H1 (cell line): Measurements from ENCODE around the gene MGAT5B. TPM values are rescaled to one million over a fixed set of nuclear protein-coding genes. Genes with fewer than 3 reads are reported as not detected.

ENCODE experiments used
- CTCF ChIA-PET: fragments of 300-600 bp; sonication (Branson Sonifier 250); formaldehyde crosslinking; loops from one replicate; lab custom pipeline; 2021; ENCODE audit not compliant: partially characterized antibody; lab: Charles Lee
- POLR2A ChIA-PET: fragments of 300-600 bp; sonication (Branson Sonifier 250); formaldehyde crosslinking; loops from one replicate; lab custom pipeline; 2021; ENCODE audit warnings: inconsistent platforms; ENCODE audit not compliant: partially characterized antibody; lab: Charles Lee
- DNase-seq, 2 experiments: peaks; one replicate each; pipeline versions ENCODE4 v3.0.0 to v3.0.0-alpha.2; 2010 to 2022; ENCODE audit warnings: low spot score in 2 of 2, low read depth in 1 of 2, mixed read lengths in 1 of 2
- FAIRE-seq: peaks from 2 replicates; lab custom pipeline; 2011; peaks lifted over from hg19 to GRCh38; lab: Jason Lieb, UNC
- H2AFZ ChIP-seq: 2 replicates; pipeline ENCODE4 v1.8.1; 2012; ENCODE audit warnings: low read length, inconsistent platforms
- H2AK5ac ChIP-seq: 2 replicates; pipeline ENCODE4 v1.6.1; 2013; ENCODE audit warnings: low read depth, low read length
- H2BK120ac ChIP-seq: replicated peaks from 2 replicates; pipeline ENCODE3; 2013; ENCODE audit warnings: low read depth, low read length, inconsistent platforms
- H2BK12ac ChIP-seq: 2 replicates; pipeline ENCODE4 v1.6.1; 2013; ENCODE audit warnings: low read depth, low read length
- H2BK15ac ChIP-seq: 2 replicates; pipeline ENCODE4 v1.6.1; 2013; ENCODE audit warnings: low read length
- H2BK20ac ChIP-seq: 2 replicates; pipeline ENCODE4 v1.6.1; 2013; ENCODE audit warnings: low read length
- H2BK5ac ChIP-seq: 2 replicates; pipeline ENCODE4 v1.6.1; 2013; ENCODE audit warnings: low read depth, low read length
- H3K14ac ChIP-seq: 2 replicates; pipeline ENCODE4 v1.6.1; 2013; ENCODE audit warnings: inconsistent platforms; ENCODE audit not compliant: insufficient read length
- H3K18ac ChIP-seq: 2 replicates; pipeline ENCODE4 v1.6.1; 2013; ENCODE audit warnings: low read length; ENCODE audit errors: extremely low read depth
- H3K23ac ChIP-seq: 2 replicates; pipeline ENCODE4 v1.6.1; 2013; ENCODE audit warnings: inconsistent platforms; ENCODE audit not compliant: insufficient read length
- H3K23me2 ChIP-seq: 2 replicates; pipeline ENCODE4 v1.6.1; 2013; ENCODE audit warnings: low read depth, low read length
- H3K27ac ChIP-seq: 2 replicates; pipeline ENCODE4 v1.6.1; 2011; ENCODE audit warnings: low read depth, low read length, inconsistent platforms
- H3K27me3 ChIP-seq, 4 experiments: replicated peaks in 1 of 4; 1 replicate in 1 of 4; 2 replicates in 3 of 4; pipeline versions ENCODE4 v1.6.1 to v1.8.1; 2011 to 2013; ENCODE audit warnings: low read length in 3 of 4, mild to moderate bottlenecking in 3 of 4, inconsistent platforms in 2 of 4, mixed read lengths in 2 of 4, moderate library complexity in 1 of 4; ENCODE audit not compliant: control insufficient read depth in 3 of 4, insufficient read depth in 3 of 4; ENCODE audit errors: extremely low read depth in 1 of 4
- H3K36me3 ChIP-seq, 4 experiments: 2 replicates each; pipeline versions ENCODE4 v1.6.1 to v1.8.1; 2011 to 2013; ENCODE audit warnings: mild to moderate bottlenecking in 4 of 4, low read length in 3 of 4, moderate library complexity in 2 of 4, control low read depth in 1 of 4, inconsistent platforms in 1 of 4; ENCODE audit not compliant: insufficient read depth in 4 of 4, control insufficient read depth in 2 of 4
- H3K4ac ChIP-seq: replicated peaks from 2 replicates; pipeline ENCODE3; 2013; ENCODE audit warnings: low read length, low read depth, mixed read lengths, inconsistent platforms; ENCODE audit not compliant: insufficient read length
- H3K4me1 ChIP-seq, 4 experiments: replicated peaks in 1 of 4; 1 replicate in 1 of 4; 2 replicates in 3 of 4; pipeline versions ENCODE4 v1.6.1 to v1.8.1; 2011 to 2013; ENCODE audit warnings: low read length in 3 of 4, inconsistent platforms in 2 of 4, mixed read lengths in 1 of 4; ENCODE audit not compliant: insufficient read depth in 4 of 4, control insufficient read depth in 3 of 4
- H3K4me2 ChIP-seq, 2 experiments: 2 replicates each; pipeline versions ENCODE4 v1.6.1 to v1.8.1; 2011 to 2013; ENCODE audit warnings: low read depth in 2 of 2, low read length in 2 of 2, control low read depth in 1 of 2, inconsistent platforms in 1 of 2, mild to moderate bottlenecking in 1 of 2; ENCODE audit not compliant: insufficient read depth in 1 of 2
- H3K4me3 ChIP-seq, 4 experiments: fragments of 200-600, 300-600 bp in 1 of 4; sonication (generic), shearing (Covaris generic), sonication (Bioruptor Twin) in 1 of 4; 2 replicates each; pipeline versions ENCODE4 v1.5.1 to v1.8.1; 2011 to 2016; ENCODE audit warnings: low read length in 4 of 4, low read depth in 3 of 4, control low read depth in 2 of 4, inconsistent platforms in 2 of 4, mild to moderate bottlenecking in 2 of 4, mixed read lengths in 1 of 4, moderate library complexity in 1 of 4; ENCODE audit not compliant: insufficient read depth in 2 of 4; ENCODE audit errors: extremely low read depth in 1 of 4
- H3K56ac ChIP-seq: replicated peaks from 2 replicates; pipeline ENCODE3; 2013; ENCODE audit warnings: low read depth, mild to moderate bottlenecking, mixed read lengths, low read length, inconsistent platforms; ENCODE audit not compliant: insufficient read length
- H3K79me1 ChIP-seq: 2 replicates; pipeline ENCODE4 v1.6.1; 2013; ENCODE audit warnings: low read depth, low read length, control low read depth
- H3K79me2 ChIP-seq, 2 experiments: 2 replicates each; pipeline versions ENCODE4 v1.6.1 to v1.8.1; 2012 to 2013; ENCODE audit warnings: low read length in 2 of 2, mild to moderate bottlenecking in 2 of 2, inconsistent platforms in 1 of 2; ENCODE audit not compliant: insufficient read depth in 2 of 2, control insufficient read depth in 1 of 2
- H3K9ac ChIP-seq, 4 experiments: replicated peaks in 1 of 4; 1 replicate in 1 of 4; 2 replicates in 3 of 4; pipeline versions ENCODE4 v1.6.1 to v1.8.1; 2011 to 2013; ENCODE audit warnings: low read depth in 3 of 4, low read length in 3 of 4, control low read depth in 2 of 4, mild to moderate bottlenecking in 2 of 4, moderate library complexity in 2 of 4, inconsistent platforms in 1 of 4; ENCODE audit errors: extremely low read depth in 1 of 4
- H3K9me3 ChIP-seq, 2 experiments: 2 replicates each; pipeline versions ENCODE4 v1.6.1 to v1.8.1; 2012 to 2013; ENCODE audit warnings: mild to moderate bottlenecking in 2 of 2, moderate library complexity in 2 of 2, control low read depth in 1 of 2, inconsistent platforms in 1 of 2, low read depth in 1 of 2, low read length in 1 of 2, mixed read lengths in 1 of 2; ENCODE audit not compliant: insufficient read depth in 2 of 2
- H4K20me1 ChIP-seq, 2 experiments: replicated peaks in 1 of 2; 2 replicates each; pipeline versions ENCODE3 to v1.8.1; 2011 to 2013; ENCODE audit warnings: inconsistent platforms in 2 of 2, low read length in 2 of 2, mild to moderate bottlenecking in 1 of 2; ENCODE audit not compliant: insufficient read depth in 2 of 2, control insufficient read depth in 1 of 2
- H4K5ac ChIP-seq: 2 replicates; pipeline ENCODE4 v1.6.1; 2013; ENCODE audit warnings: low read length, low read depth, mixed read lengths, inconsistent platforms; ENCODE audit not compliant: insufficient read length
- H4K8ac ChIP-seq: 2 replicates; pipeline ENCODE4 v1.8.0; 2013; ENCODE audit warnings: mild to moderate bottlenecking, moderate library complexity, low read length, inconsistent platforms; ENCODE audit not compliant: insufficient read depth; ENCODE audit errors: extremely low read depth
- H4K91ac ChIP-seq: replicated peaks from 2 replicates; pipeline ENCODE3; 2013; ENCODE audit warnings: low read length, mixed read lengths, inconsistent platforms; ENCODE audit not compliant: insufficient read length
- ASH2L ChIP-seq: fragments of 200-600, 300-600 bp; sonication (generic); IDR thresholded peaks from one replicate; pipeline ENCODE4 v1.7.1; 2017; ENCODE audit warnings: low read length
- POLR2AphosphoS5 ChIP-seq: IDR thresholded peaks from 2 replicates; pipeline ENCODE4 v1.6.1; 2011; ENCODE audit warnings: low read depth, low read length
- WGBS, 2 experiments: shearing (Covaris generic) in 1 of 2; methylation state at CpG; one replicate each; pipeline versions ENCODE4 v1.1.6 to v1.1.7; 2013 to 2015; ENCODE audit warnings: low lambda C conversion rate in 2 of 2, mixed read lengths in 2 of 2, inconsistent platforms in 1 of 2, low coverage in 1 of 2, missing lambda C conversion rate in 1 of 2; ENCODE audit not compliant: insufficient replicate concordance in 2 of 2, insufficient coverage in 1 of 2, insufficient read length in 1 of 2; ENCODE audit errors: extremely low coverage in 1 of 2, missing lambda C conversion rate in 1 of 2; 5-methylcytosine and 5-hydroxymethylcytosine counted together
- polyA plus RNA-seq, 7 experiments: library from polyadenylated mRNA; depleted of rRNA in 3 of 7; stranded (reverse) in 5 of 7; unstranded in 2 of 7; fragments of >200 nt in 5 of 7; fragments of 200-250 nt in 2 of 7; gene quantifications; 1 replicate in 5 of 7; 2 replicates in 1 of 7; 4 replicates in 1 of 7; pipeline versions ENCODE4 v1.2.1 to v1.2.3, GENCODE V29; 2011 to 2013; ENCODE audit warnings: missing spikeins in 2 of 7, mixed read lengths in 2 of 7
- total RNA-seq: library from RNA; stranded (reverse); fragmentation: NEBNext Ultra II Directional; extraction: Animal tissue kit (Norgen Biotek cat#: 25700); gene quantifications from 2 replicates; pipeline ENCODE4 v1.2.1, GENCODE V29; 2021

Gene MGAT5B
- total and polyA plus RNA-seq, 2 of the 8 experiments (the other 6 are each of a cell fraction or from before 2014, with no cell fraction given), result 7.9 to 8.2 TPM

DNA sequence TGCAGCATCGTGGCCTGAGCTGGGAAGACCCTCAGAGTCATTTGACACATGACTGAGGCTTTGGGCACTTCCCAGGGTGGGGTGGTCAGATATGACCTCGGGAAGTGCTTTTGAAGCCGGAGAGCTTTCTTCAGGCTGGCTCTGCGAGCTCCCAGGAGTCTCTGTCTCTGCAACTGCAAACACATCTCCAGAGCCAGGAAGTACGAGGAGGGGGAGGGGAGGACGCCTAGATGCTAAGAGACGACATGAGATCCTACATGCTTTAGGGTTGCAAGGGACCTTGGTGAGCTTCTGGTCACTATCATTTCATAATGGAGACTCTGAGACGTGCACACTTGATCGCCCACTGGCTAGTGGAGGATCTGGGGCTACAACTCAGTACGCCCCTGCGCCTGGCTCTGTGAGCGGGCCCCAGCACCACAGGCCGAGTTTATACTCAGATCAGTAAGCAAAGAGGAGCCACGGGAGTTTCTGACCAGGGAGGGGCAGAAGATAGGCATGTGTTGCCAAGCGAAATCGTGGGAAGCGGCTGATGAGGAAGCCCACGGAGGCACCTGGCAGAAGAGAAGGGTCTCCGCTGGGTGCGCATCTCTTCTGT lies 527 bp upstream of the MGAT5B start:
- H3K23ac ChIP-seq, result no peak overlapping the region
- H3K14ac ChIP-seq, result no peak overlapping the region
- H3K9ac ChIP-seq, result no peak overlapping the region
- peaks cover 16% of the 10 kb centered on the region; the same call in 1 of the 2 replicates for H3K23me2 ChIP-seq
- H3K4me2 ChIP-seq, result peak overlapping the region; percentile 54 to 99
- 32% methylated on average over 18 of the region's 20 CpGs; no CpG with 5 or more reads in 1 of the 2 experiments for WGBS, 2 experiments
- H2BK120ac ChIP-seq, result no peak overlapping the region
- H2AFZ ChIP-seq, result peak overlapping the region; percentile 79
- peaks cover 4 to 26% (median 17%) of the 10 kb centered on the region in 4 experiments; a peak in 6 of 7 replicates for H3K27me3 ChIP-seq
- FAIRE-seq (peak; percentile 65), DNase-seq (no peak)
- H3K9me3 ChIP-seq, result no peaks in the 10 kb centered on the region
- no peaks in the 10 kb centered on the region; the same call in 1 of the 2 replicates for H3K79me1 ChIP-seq
- peak overlapping the region; percentile 0; the same call in 1 of the 2 replicates for H2BK5ac ChIP-seq
- peaks cover 5 to 17% (median 11%) of the 10 kb centered on the region in 4 experiments; a peak in 6 of 7 replicates for H3K4me1 ChIP-seq
- H4K91ac ChIP-seq, result no peak overlapping the region
- H3K18ac ChIP-seq, result peak overlapping the region; percentile 89
- peak overlapping the region; percentile 5 to 56 (median 40); a peak in 6 of 8 replicates for H3K4me3 ChIP-seq
- no peak overlapping the region for H2AK5ac ChIP-seq
- peaks cover 0 to 7% of the 10 kb centered on the region in 2 experiments for H4K20me1 ChIP-seq
- peak overlapping the region; percentile 60; the same call in 1 of the 2 replicates for H4K8ac ChIP-seq
- H2BK12ac ChIP-seq, result peak overlapping the region; percentile 1; the same call in 1 of the 2 replicates
- H2BK15ac ChIP-seq, result no peak overlapping the region
- ChIA-PET CTCF (interaction anchor here (0.5 to 4.7 kb wide), 37 partner anchors 9 to 958 kb away, joined by 3 to 70 read pairs (median 4); no protein-coding TSS in a partner anchor), POLR2A (interaction anchor here (0.8 to 1.1 kb wide), 3 partner anchors 18 to 101 kb away, joined by 3 to 4 read pairs (median 3); no protein-coding TSS in a partner anchor)
- H3K36me3 ChIP-seq, result no peaks in the 10 kb centered on the region
- H3K4ac ChIP-seq, result no peak overlapping the region
- H3K27ac ChIP-seq, result no peak overlapping the region
- H3K79me2 ChIP-seq, result no peaks in the 10 kb centered on the region
- TF ChIP-seq ASH2L (peak; percentile 18), POLR2AphosphoS5 (no peak)
- H2BK20ac ChIP-seq, result no peak overlapping the region
- no peak overlapping the region for H4K5ac ChIP-seq
- H3K56ac ChIP-seq, result no peak overlapping the region
